ENCODE measurements around the gene TCEA2.
"Not testable (repeated sequence)": the region's sequence is repeated elsewhere in the genome, so short reads cannot be mapped to it uniquely, and the experiment has no call there.

TCEA2 gene

GRCh38 chr20:64113796-64114355, 50.9 kb downstream of the TCEA2 start:
- no peak for DNase-seq (ENCODE audit: low read depth)
- TF ChIP-seq CTCF (IDR thresholded peaks at IDR 0.05; ENCODE audit: low read depth, low read length, missing control alignments), result no peak
- H3K4me3 ChIP-seq (ENCODE audit: low read depth, low read length), result no peak overlapping the region

- no peak for DNase-seq (ENCODE audit: low read depth)
- H3K4me3 ChIP-seq (ENCODE audit: low read depth, low read length), result no peak overlapping the region
- no peak for TF ChIP-seq CTCF (IDR thresholded peaks at IDR 0.05; ENCODE audit: low read depth, low read length, missing control alignments)
These were observed 51.5 kb downstream of the TCEA2 start for GRCh38 chr20:64114356-64114971.

GRCh38 chr20:64115171-64115911, 52.3 kb downstream of the TCEA2 start:
- no peak for DNase-seq (ENCODE audit: low read depth)
- TF ChIP-seq CTCF (IDR thresholded peaks at IDR 0.05; ENCODE audit: low read depth, low read length, missing control alignments), result no peak
- H3K4me3 ChIP-seq (ENCODE audit: low read depth, low read length), result no peak overlapping the region

GRCh38 chr20:64116016-64116415, 53.0 kb downstream of the TCEA2 start:
- no peak overlapping the region for H3K4me3 ChIP-seq (ENCODE audit: low read depth, low read length)
- no peak for TF ChIP-seq CTCF (IDR thresholded peaks at IDR 0.05; ENCODE audit: low read depth, low read length, missing control alignments)
- no peak for DNase-seq (ENCODE audit: low read depth)

- DNase-seq (ENCODE audit: low read depth), result no peak
- TF ChIP-seq CTCF (IDR thresholded peaks at IDR 0.05; ENCODE audit: low read depth, low read length, missing control alignments), result no peak
- H3K4me3 ChIP-seq (ENCODE audit: low read depth, low read length), result no peak overlapping the region
These were observed 53.8 kb downstream of the TCEA2 start for GRCh38 chr20:64116541-64117431.

GRCh38 chr20:64117432-64117777, 54.4 kb downstream of the TCEA2 start:
- DNase-seq (ENCODE audit: low read depth); H3K4me3 ChIP-seq (ENCODE audit: low read depth, low read length): not testable (repeated sequence)

- no peak for DNase-seq (ENCODE audit: low read depth)
- TF ChIP-seq CTCF (IDR thresholded peaks at IDR 0.05; ENCODE audit: low read depth, low read length, missing control alignments), result no peak
- no peak overlapping the region for H3K4me3 ChIP-seq (ENCODE audit: low read depth, low read length)
These were observed 56.3 kb downstream of the TCEA2 start for GRCh38 chr20:64119301-64119680.

Measured in GM12864 (cell line).